ENCODE data around the gene IL6R.

GRCh38 chr1:154361357-154361756 is 43.8 kb upstream of the IL6R start:
- TF ChIP-seq EZH2 (optimal IDR thresholded peaks at IDR 0.05; ENCODE audit: low read depth, low read length) = no peak
- TF ChIP-seq, protein P1, sequence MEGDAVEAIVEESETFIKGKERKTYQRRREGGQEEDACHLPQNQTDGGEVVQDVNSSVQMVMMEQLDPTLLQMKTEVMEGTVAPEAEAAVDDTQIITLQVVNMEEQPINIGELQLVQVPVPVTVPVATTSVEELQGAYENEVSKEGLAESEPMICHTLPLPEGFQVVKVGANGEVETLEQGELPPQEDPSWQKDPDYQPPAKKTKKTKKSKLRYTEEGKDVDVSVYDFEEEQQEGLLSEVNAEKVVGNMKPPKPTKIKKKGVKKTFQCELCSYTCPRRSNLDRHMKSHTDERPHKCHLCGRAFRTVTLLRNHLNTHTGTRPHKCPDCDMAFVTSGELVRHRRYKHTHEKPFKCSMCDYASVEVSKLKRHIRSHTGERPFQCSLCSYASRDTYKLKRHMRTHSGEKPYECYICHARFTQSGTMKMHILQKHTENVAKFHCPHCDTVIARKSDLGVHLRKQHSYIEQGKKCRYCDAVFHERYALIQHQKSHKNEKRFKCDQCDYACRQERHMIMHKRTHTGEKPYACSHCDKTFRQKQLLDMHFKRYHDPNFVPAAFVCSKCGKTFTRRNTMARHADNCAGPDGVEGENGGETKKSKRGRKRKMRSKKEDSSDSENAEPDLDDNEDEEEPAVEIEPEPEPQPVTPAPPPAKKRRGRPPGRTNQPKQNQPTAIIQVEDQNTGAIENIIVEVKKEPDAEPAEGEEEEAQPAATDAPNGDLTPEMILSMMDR (IDR thresholded peaks at IDR 0.05; ENCODE audit: low read length) = no peak

Data from MM.1S (cell line).